CD4-positive, alpha-beta memory T cell (primary cell): ENCODE results near the gene HHATL. TPM values are rescaled to one million over a fixed set of nuclear protein-coding genes. Genes with fewer than 3 reads are reported as not detected.

Source experiments
- CTCF ChIA-PET: fragments of 350-600 bp; sonication (Branson Sonifier 250); formaldehyde crosslinking; loops from one replicate; lab custom pipeline; 2021; ENCODE audit warnings: inconsistent platforms; ENCODE audit not compliant: partially characterized antibody; lab: Charles Lee
- POLR2A ChIA-PET: fragments of 350-600 bp; sonication (Branson Sonifier 250); formaldehyde crosslinking; loops from one replicate; lab custom pipeline; 2021; ENCODE audit not compliant: partially characterized antibody; lab: Charles Lee
- DNase-seq, 5 donors: peaks; one replicate each; pipeline versions ENCODE4 v3.0.0 to v3.0.0-alpha.2; 2020 to 2022; ENCODE audit warnings: mixed read lengths in 1 of 5
- H3K27ac ChIP-seq: one replicate; pipeline ENCODE4 v1.7.0; 2013; ENCODE audit warnings: low read depth, low read length
- H3K27me3 ChIP-seq: 2 replicates; pipeline ENCODE4 v1.7.0; 2013; ENCODE audit warnings: mild to moderate bottlenecking, low read length, moderate library complexity; ENCODE audit not compliant: insufficient read depth
- H3K36me3 ChIP-seq: 2 replicates; pipeline ENCODE4 v1.7.0; 2013; ENCODE audit warnings: mild to moderate bottlenecking, low read length, moderate library complexity; ENCODE audit not compliant: insufficient read depth
- H3K4me1 ChIP-seq: 2 replicates; pipeline ENCODE4 v1.7.0; 2013; ENCODE audit warnings: mild to moderate bottlenecking, low read length, moderate library complexity; ENCODE audit not compliant: insufficient read depth
- H3K4me3 ChIP-seq, 2 donors: one replicate each; pipeline ENCODE4 v1.7.0; 2013; ENCODE audit warnings: low read length in 2 of 2, mild to moderate bottlenecking in 1 of 2
- H3K9me3 ChIP-seq, 2 donors: one replicate each; pipeline ENCODE4 v1.7.0; 2013; ENCODE audit warnings: low read length in 2 of 2, control low read depth in 1 of 2; ENCODE audit not compliant: control insufficient read depth in 1 of 2
- H3K27ac Mint-ChIP-seq, 7 donors: one replicate each; pipeline ENCODE4 v1.8.0; 2020 to 2021; ENCODE audit warnings: mixed read lengths in 7 of 7, mild to moderate bottlenecking in 6 of 7, inconsistent platforms in 3 of 7, moderate library complexity in 3 of 7
- H3K27me3 Mint-ChIP-seq, 2 donors: one replicate each; pipeline ENCODE4 v1.8.0; 2020 to 2021; ENCODE audit warnings: mixed read lengths in 2 of 2
- H3K36me3 Mint-ChIP-seq, 2 donors: one replicate each; pipeline ENCODE4 v1.8.0; 2020 to 2021; ENCODE audit warnings: mixed read lengths in 2 of 2, inconsistent platforms in 1 of 2, mild to moderate bottlenecking in 1 of 2
- H3K4me1 Mint-ChIP-seq, 4 donors: one replicate each; pipeline ENCODE4 v1.8.0; 2020 to 2021; ENCODE audit warnings: mixed read lengths in 4 of 4, mild to moderate bottlenecking in 1 of 4
- H3K4me3 Mint-ChIP-seq, 8 donors: one replicate each; pipeline ENCODE4 v1.8.0; 2020 to 2021; ENCODE audit warnings: mixed read lengths in 8 of 8, mild to moderate bottlenecking in 7 of 8, moderate library complexity in 6 of 8, inconsistent platforms in 3 of 8
- H3K9me3 Mint-ChIP-seq, 8 donors: one replicate each; pipeline ENCODE4 v1.8.0; 2020 to 2021; ENCODE audit warnings: mixed read lengths in 8 of 8, mild to moderate bottlenecking in 5 of 8, inconsistent platforms in 3 of 8, moderate library complexity in 1 of 8
- intact Hi-C: fragments of 100-400 bp; cut with micrococcal nuclease; formaldehyde crosslinking; loops from one replicate; pipeline ENCODE4 v1.15.1; 2023
- polyA plus RNA-seq, 2 donors: library from polyadenylated mRNA; unstranded; fragments of 300-500 nt; fragmentation: Illumina TruSeq; gene quantifications; one replicate each; pipeline ENCODE4 v1.2.3, GENCODE V29; 2021
- total RNA-seq, 2 experiments: library from RNA; stranded (reverse); gene quantifications; one replicate each; pipeline ENCODE4 v1.2.3, GENCODE V29; 2021

The HHATL gene
- total and polyA plus RNA-seq, 4 experiments from 2014 or later, result not detected

DNA sequence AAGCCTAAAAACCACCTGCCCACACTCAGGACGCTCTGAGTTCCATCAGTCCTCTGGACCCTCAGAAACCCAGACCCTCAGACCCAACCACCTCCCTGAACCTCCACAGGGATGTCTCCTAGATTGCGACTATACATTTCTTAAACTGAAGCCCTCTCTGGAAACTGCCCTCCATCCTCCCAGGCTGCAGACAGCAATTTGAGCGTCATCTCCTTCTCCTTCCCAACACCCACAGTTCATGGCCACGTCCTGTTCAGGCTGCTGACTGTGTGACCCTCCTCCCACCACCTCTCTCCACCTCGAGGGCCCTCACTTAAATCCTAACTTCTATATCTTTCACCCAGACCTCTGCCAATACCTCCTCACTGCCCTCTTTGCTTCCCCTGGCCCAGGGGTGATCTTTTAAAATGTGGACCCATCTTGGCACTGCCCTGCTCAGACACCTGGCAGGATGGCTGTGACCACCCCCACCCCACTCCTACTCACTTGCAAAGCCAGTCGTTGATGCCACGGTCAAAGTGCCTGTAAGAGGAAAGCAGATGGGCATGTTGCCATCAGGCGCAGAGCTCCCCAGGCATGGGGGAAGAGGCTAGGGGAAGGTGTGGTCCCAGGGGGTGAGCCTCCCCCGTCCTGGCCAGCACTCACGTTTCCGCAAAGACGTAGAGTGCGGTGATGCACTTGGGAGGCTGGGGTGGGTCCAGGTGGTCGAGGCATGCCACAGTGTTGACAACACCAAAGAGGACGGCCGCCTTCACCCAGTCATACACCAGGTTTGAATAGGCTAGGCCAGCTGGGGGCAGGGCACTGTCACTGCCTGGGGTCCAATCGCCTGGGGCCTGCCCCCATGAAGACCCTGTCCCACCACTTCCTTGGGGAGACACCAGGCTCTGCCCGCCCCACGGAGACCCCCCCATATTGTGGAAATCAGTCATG is 6.0 kb downstream of the HHATL start:
- Histone ChIP-seq H3K4me3 (no peak overlapping the region), H3K9me3 (no peaks in the 10 kb centered on the region), H3K36me3 (no peaks in the 10 kb centered on the region), H3K4me1 (peaks cover 4% of the 10 kb centered on the region), H3K27ac (no peak overlapping the region), H3K27me3 (no peaks in the 10 kb centered on the region)
- H3K4me3 Mint-ChIP-seq, result no peak overlapping the region
- no peak for DNase-seq
- ChIA-PET POLR2A (no interaction called here), CTCF (no interaction called here)
- no peak overlapping the region for H3K27ac Mint-ChIP-seq
- intact Hi-C loops, result no loop called here
- peaks cover 5 to 22% (median 8%) of the 10 kb centered on the region in 4 donors for H3K4me1 Mint-ChIP-seq
- no peaks in the 10 kb centered on the region for H3K9me3 Mint-ChIP-seq
- H3K36me3 Mint-ChIP-seq, result no peaks in the 10 kb centered on the region
- H3K27me3 Mint-ChIP-seq, result peaks cover 1% of the 10 kb centered on the region in 2 donors

GRCh38 chr3:42694366-42694765 is 8.2 kb downstream of the HHATL start:
- ChIA-PET CTCF (interaction anchor here (1.3 kb wide), 1 partner anchor 29 kb away, joined by 3 read pairs; no protein-coding TSS in a partner anchor), POLR2A (no interaction called here)
- Histone ChIP-seq H3K27ac (no peak overlapping the region), H3K4me1 (peaks cover 4% of the 10 kb centered on the region), H3K27me3 (no peaks in the 10 kb centered on the region), H3K36me3 (no peaks in the 10 kb centered on the region), H3K9me3 (no peaks in the 10 kb centered on the region), H3K4me3 (no peak overlapping the region)
- Mint-ChIP-seq H3K27me3 (peaks cover 1 to 2% of the 10 kb centered on the region in 2 donors), H3K9me3 (no peaks in the 10 kb centered on the region), H3K27ac (no peak overlapping the region), H3K36me3 (no peaks in the 10 kb centered on the region), H3K4me1 (peaks cover 2 to 9% (median 7%) of the 10 kb centered on the region in 4 donors), H3K4me3 (no peak overlapping the region)
- intact Hi-C loops, result no loop called here
- DNase-seq, result no peak

DNA sequence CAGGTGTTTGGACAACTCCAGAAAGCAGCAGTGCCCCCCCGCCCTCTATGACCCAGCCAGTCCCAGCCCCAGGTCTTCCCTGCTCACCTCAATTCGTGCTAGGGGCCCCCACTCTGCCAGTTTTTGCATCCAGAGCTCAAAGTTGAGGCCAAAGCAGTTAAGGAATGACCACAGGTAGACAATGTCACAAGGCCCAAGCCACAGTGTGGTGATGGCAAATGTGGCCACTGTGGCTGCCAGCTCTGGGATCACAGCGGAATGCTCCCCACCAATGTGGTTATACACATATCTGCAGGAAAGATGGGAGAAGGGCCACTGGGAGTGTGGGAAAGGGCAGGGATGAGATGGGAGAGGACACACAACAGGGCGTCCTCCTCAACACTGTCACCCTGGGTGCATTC is 9.1 kb downstream of the HHATL start:
- intact Hi-C loops, result no loop called here
- no peak for DNase-seq
- no peaks in the 10 kb centered on the region for H3K9me3 Mint-ChIP-seq
- H3K36me3 Mint-ChIP-seq, result no peaks in the 10 kb centered on the region
- Histone ChIP-seq H3K36me3 (no peaks in the 10 kb centered on the region), H3K4me1 (no peaks in the 10 kb centered on the region), H3K4me3 (no peak overlapping the region), H3K27ac (no peak overlapping the region), H3K27me3 (no peaks in the 10 kb centered on the region), H3K9me3 (no peaks in the 10 kb centered on the region)
- peaks cover 0 to 4% (median 2%) of the 10 kb centered on the region in 4 donors for H3K4me1 Mint-ChIP-seq
- ChIA-PET POLR2A (interaction anchor here (0.9 to 1.1 kb wide), 2 partner anchors 14 to 21 kb away, joined by 3 read pairs; no protein-coding TSS in a partner anchor), CTCF (interaction anchor here (1.3 kb wide), 1 partner anchor 30 kb away, joined by 3 read pairs; no protein-coding TSS in a partner anchor)
- H3K27ac Mint-ChIP-seq, result no peak overlapping the region
- H3K4me3 Mint-ChIP-seq, result no peak overlapping the region
- peaks cover 1 to 2% of the 10 kb centered on the region in 2 donors for H3K27me3 Mint-ChIP-seq

DNA sequence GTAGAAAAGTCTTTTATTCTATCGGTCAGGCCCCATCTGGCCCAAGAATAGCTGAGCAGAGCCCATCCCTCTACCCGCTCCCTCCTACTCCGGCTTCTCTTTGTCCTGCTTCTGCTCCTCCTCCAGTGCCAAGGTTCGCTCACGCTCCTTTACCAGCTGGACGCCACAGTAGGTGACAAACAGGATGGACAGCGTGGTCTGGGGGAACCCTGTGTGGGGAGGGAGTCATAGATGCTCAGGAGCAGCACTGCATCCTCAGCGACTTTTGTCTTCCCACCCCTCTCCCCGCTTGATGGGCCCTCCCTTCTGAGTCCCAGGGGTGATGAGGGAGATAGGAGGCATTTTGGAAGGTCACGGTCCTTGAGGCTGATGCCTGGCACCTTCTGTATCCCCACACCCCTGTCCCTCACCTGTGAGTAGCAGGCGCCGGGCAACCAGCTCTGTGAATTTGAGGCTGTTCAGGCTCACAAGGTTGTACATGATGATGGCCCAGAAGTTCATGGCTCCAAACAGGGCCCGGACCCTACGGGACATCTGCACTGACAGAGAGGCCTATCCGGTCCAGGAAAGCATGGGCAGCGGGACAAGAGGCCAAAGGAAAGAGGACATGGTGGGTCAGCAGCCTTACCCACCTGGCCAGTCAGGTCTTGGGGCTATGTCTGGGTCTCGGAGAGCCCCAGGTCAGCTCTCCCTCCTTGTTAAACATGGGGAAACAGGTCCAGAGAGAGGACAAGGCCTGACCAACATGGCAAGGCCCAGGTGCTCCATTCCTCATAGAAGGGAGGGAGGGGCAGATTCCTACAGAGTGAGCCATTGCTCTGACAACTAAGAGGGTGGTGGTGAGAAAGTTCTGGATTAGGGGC is 9.7 kb downstream of the HHATL start:
- H3K27me3 Mint-ChIP-seq, result peaks cover 1 to 2% of the 10 kb centered on the region in 2 donors
- no peak for DNase-seq
- H3K4me3 ChIP-seq, result no peak overlapping the region
- H3K4me1 ChIP-seq, result no peaks in the 10 kb centered on the region
- no peak overlapping the region for H3K27ac ChIP-seq
- no peaks in the 10 kb centered on the region for H3K9me3 Mint-ChIP-seq
- ChIA-PET POLR2A (interaction anchor here (0.9 to 1.1 kb wide), 2 partner anchors 13 to 21 kb away, joined by 3 read pairs; no protein-coding TSS in a partner anchor), CTCF (no interaction called here)
- intact Hi-C loops, result no loop called here
- no peaks in the 10 kb centered on the region for H3K9me3 ChIP-seq
- H3K4me1 Mint-ChIP-seq, result no peaks in the 10 kb centered on the region
- H3K4me3 Mint-ChIP-seq, result no peak overlapping the region
- no peaks in the 10 kb centered on the region for H3K27me3 ChIP-seq
- no peak overlapping the region for H3K27ac Mint-ChIP-seq
- H3K36me3 Mint-ChIP-seq, result no peaks in the 10 kb centered on the region
- H3K36me3 ChIP-seq, result no peaks in the 10 kb centered on the region

- intact Hi-C loops, result no loop called here
- Histone ChIP-seq H3K4me3 (no peak overlapping the region), H3K36me3 (no peaks in the 10 kb centered on the region), H3K9me3 (no peaks in the 10 kb centered on the region), H3K27ac (no peak overlapping the region), H3K27me3 (no peaks in the 10 kb centered on the region), H3K4me1 (no peaks in the 10 kb centered on the region)
- ChIA-PET POLR2A (no interaction called here), CTCF (no interaction called here)
- DNase-seq, result no peak
- peaks cover 1 to 3% of the 10 kb centered on the region in 2 donors for H3K27me3 Mint-ChIP-seq
- H3K9me3 Mint-ChIP-seq, result no peaks in the 10 kb centered on the region
- H3K4me1 Mint-ChIP-seq, result no peaks in the 10 kb centered on the region
- no peak overlapping the region for H3K4me3 Mint-ChIP-seq
- H3K27ac Mint-ChIP-seq, result no peak overlapping the region
- no peaks in the 10 kb centered on the region for H3K36me3 Mint-ChIP-seq
Observed at GRCh38 chr3:42691816-42692666, 10.6 kb downstream of the HHATL start.

- Histone ChIP-seq H3K27me3 (no peaks in the 10 kb centered on the region), H3K9me3 (no peaks in the 10 kb centered on the region), H3K4me1 (no peaks in the 10 kb centered on the region), H3K27ac (no peak overlapping the region), H3K36me3 (no peaks in the 10 kb centered on the region), H3K4me3 (no peak overlapping the region)
- intact Hi-C loops, result no loop called here
- Mint-ChIP-seq H3K4me3 (no peak overlapping the region), H3K36me3 (no peaks in the 10 kb centered on the region), H3K9me3 (no peaks in the 10 kb centered on the region), H3K27me3 (peaks cover 1 to 8% of the 10 kb centered on the region in 2 donors), H3K27ac (no peak overlapping the region), H3K4me1 (no peaks in the 10 kb centered on the region)
- POLR2A ChIA-PET, result no interaction called here
- DNase-seq, result no peak
- CTCF ChIA-PET, result no interaction called here
Observed at GRCh38 chr3:42690766-42691680, 11.6 kb downstream of the HHATL start.
